ENCODE data around the gene PLPP6.

- TF ChIP-seq POLR2A (IDR thresholded peaks at IDR 0.05; ENCODE audit: low read depth, low read length), result no peak
- TF ChIP-seq CTCF (IDR thresholded peaks at IDR 0.05; ENCODE audit: extremely low read depth in 1 of 2, insufficient read depth in 1 of 2, low read depth in 1 of 2, low read length in 2 of 2), result no peak
- TF ChIP-seq POLR2AphosphoS5 (IDR thresholded peaks at IDR 0.05; ENCODE audit: insufficient read depth, low read depth, low read length), result no peak
- no peak for TF ChIP-seq EZH2 (IDR thresholded peaks at IDR 0.05; ENCODE audit: borderline replicate concordance, low read depth, low read length, severe bottlenecking)
Observed at GRCh38 chr9:4622016-4622415, 40.1 kb upstream of the PLPP6 start.
